ENCODE results near the gene PEAK1.

GRCh38 chr15:77070495-77071304 is 349.2 kb downstream of the PEAK1 start, which contains the start of gene TSPAN3:
- no peak for TF ChIP-seq CTCF (IDR thresholded peaks at IDR 0.05)
- TF ChIP-seq POLR2A (IDR thresholded peaks at IDR 0.05) = peak; percentile 30
